ENCODE results near the gene GABPA. TPM values are rescaled to one million over a fixed set of nuclear protein-coding genes. Genes with fewer than 3 reads are reported as not detected.
A peak's percentile ranks its signal among the peaks of the same experiment; 100 is the strongest.

GABPA gene
- total and polyA plus RNA-seq, 9 of the 15 experiments (the other 6 are each of a cell fraction or from before 2014, with no cell fraction given): 8.9 to 35.7 (median 22.8) TPM

GRCh38 chr21:25734904-25735645 lies at the start of gene GABPA, which contains the start of gene ATP5PF (continued):
- peak; percentile 93 for TF ChIP-seq TOE1 (IDR thresholded peaks at IDR 0.05; ENCODE audit: borderline replicate concordance)
- no peak for TF ChIP-seq TOE1 (CRISPR knock-in tag; IDR thresholded peaks at IDR 0.05; ENCODE audit: borderline replicate concordance, low read depth)
- no peak for TF ChIP-seq NR2F6 (CRISPR knock-in tag; IDR thresholded peaks at IDR 0.05)
- TF ChIP-seq ZNF277 (CRISPR knock-in tag; IDR thresholded peaks at IDR 0.05; ENCODE audit: borderline replicate concordance): no peak
- no peak for TF ChIP-seq ZNF764 (CRISPR knock-in tag; IDR thresholded peaks at IDR 0.05; ENCODE audit: low read depth)
- no peak for TF ChIP-seq MYNN (IDR thresholded peaks at IDR 0.05)
- TF ChIP-seq MYNN (CRISPR knock-in tag; IDR thresholded peaks at IDR 0.05): no peak
- TF ChIP-seq ESRRB (CRISPR knock-in tag; IDR thresholded peaks at IDR 0.05; ENCODE audit: borderline replicate concordance): no peak
- TF ChIP-seq, protein P1, sequence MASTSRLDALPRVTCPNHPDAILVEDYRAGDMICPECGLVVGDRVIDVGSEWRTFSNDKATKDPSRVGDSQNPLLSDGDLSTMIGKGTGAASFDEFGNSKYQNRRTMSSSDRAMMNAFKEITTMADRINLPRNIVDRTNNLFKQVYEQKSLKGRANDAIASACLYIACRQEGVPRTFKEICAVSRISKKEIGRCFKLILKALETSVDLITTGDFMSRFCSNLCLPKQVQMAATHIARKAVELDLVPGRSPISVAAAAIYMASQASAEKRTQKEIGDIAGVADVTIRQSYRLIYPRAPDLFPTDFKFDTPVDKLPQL (IDR thresholded peaks at IDR 0.05; ENCODE audit: extremely low read depth, insufficient read length): peak; percentile 6
- peak; percentile 99 for TF ChIP-seq EGR1 (conservative IDR thresholded peaks at IDR 0.05)
- TF ChIP-seq CHD2 (IDR thresholded peaks at IDR 0.05; ENCODE audit: low read depth, low read length): peak; percentile 41; the same call in 1 of the 2 replicates
- TF ChIP-seq, protein P2, sequence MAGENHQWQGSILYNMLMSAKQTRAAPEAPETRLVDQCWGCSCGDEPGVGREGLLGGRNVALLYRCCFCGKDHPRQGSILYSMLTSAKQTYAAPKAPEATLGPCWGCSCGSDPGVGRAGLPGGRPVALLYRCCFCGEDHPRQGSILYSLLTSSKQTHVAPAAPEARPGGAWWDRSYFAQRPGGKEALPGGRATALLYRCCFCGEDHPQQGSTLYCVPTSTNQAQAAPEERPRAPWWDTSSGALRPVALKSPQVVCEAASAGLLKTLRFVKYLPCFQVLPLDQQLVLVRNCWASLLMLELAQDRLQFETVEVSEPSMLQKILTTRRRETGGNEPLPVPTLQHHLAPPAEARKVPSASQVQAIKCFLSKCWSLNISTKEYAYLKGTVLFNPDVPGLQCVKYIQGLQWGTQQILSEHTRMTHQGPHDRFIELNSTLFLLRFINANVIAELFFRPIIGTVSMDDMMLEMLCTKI (IDR thresholded peaks at IDR 0.05; ENCODE audit: partially characterized antibody): no peak
- no peak for TF ChIP-seq HDGF (IDR thresholded peaks at IDR 0.05)
- TF ChIP-seq, protein P3, sequence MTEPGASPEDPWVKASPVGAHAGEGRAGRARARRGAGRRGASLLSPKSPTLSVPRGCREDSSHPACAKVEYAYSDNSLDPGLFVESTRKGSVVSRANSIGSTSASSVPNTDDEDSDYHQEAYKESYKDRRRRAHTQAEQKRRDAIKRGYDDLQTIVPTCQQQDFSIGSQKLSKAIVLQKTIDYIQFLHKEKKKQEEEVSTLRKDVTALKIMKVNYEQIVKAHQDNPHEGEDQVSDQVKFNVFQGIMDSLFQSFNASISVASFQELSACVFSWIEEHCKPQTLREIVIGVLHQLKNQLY (CRISPR knock-in tag; conservative IDR thresholded peaks at IDR 0.05): 0 out of 4 replicates have a peak, but pooled peaks of 1 of the 2 experiments have one; percentile 60
- no peak for TF ChIP-seq U2AF2 (optimal IDR thresholded peaks at IDR 0.05; ENCODE audit: low read depth, low read length)
- TF ChIP-seq, protein P4, sequence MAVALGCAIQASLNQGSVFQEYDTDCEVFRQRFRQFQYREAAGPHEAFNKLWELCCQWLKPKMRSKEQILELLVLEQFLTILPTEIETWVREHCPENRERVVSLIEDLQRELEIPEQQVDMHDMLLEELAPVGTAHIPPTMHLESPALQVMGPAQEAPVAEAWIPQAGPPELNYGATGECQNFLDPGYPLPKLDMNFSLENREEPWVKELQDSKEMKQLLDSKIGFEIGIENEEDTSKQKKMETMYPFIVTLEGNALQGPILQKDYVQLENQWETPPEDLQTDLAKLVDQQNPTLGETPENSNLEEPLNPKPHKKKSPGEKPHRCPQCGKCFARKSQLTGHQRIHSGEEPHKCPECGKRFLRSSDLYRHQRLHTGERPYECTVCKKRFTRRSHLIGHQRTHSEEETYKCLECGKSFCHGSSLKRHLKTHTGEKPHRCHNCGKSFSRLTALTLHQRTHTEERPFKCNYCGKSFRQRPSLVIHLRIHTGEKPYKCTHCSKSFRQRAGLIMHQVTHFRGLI (CRISPR knock-in tag; IDR thresholded peaks at IDR 0.05): no peak
- TF ChIP-seq, protein P5, sequence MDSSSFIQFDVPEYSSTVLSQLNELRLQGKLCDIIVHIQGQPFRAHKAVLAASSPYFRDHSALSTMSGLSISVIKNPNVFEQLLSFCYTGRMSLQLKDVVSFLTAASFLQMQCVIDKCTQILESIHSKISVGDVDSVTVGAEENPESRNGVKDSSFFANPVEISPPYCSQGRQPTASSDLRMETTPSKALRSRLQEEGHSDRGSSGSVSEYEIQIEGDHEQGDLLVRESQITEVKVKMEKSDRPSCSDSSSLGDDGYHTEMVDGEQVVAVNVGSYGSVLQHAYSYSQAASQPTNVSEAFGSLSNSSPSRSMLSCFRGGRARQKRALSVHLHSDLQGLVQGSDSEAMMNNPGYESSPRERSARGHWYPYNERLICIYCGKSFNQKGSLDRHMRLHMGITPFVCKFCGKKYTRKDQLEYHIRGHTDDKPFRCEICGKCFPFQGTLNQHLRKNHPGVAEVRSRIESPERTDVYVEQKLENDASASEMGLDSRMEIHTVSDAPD (CRISPR knock-in tag; IDR thresholded peaks at IDR 0.05): no peak
- TF ChIP-seq, protein P6, sequence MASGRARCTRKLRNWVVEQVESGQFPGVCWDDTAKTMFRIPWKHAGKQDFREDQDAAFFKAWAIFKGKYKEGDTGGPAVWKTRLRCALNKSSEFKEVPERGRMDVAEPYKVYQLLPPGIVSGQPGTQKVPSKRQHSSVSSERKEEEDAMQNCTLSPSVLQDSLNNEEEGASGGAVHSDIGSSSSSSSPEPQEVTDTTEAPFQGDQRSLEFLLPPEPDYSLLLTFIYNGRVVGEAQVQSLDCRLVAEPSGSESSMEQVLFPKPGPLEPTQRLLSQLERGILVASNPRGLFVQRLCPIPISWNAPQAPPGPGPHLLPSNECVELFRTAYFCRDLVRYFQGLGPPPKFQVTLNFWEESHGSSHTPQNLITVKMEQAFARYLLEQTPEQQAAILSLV (tag; IDR thresholded peaks at IDR 0.05): no peak
- peak; percentile 97 for TF ChIP-seq SP1 (CRISPR knock-in tag; IDR thresholded peaks at IDR 0.05)
- no peak for TF ChIP-seq SREBF1 (IDR thresholded peaks at IDR 0.05; ENCODE audit: borderline replicate concordance, low read depth, low read length)
